ENCODE data around the gene GABBR2.

Gene GABBR2

GRCh38 chr9:98740226-98740881 lies 31.6 kb upstream of the GABBR2 start:
- H3K4me2 ChIP-seq (ENCODE audit: low read length): no peak overlapping the region
- no peaks in the 10 kb centered on the region for H3F3A ChIP-seq (ENCODE audit: control insufficient read depth, insufficient read depth)
- no peaks in the 10 kb centered on the region for H3K4me1 ChIP-seq (ENCODE audit: control insufficient read depth, low read length)
- H3K27ac ChIP-seq (ENCODE audit: low read depth, low read length): no peak overlapping the region
- no peaks in the 10 kb centered on the region for H3K9me3 ChIP-seq (ENCODE audit: control insufficient read depth, insufficient read depth, low read length)
- TF ChIP-seq, protein P1, sequence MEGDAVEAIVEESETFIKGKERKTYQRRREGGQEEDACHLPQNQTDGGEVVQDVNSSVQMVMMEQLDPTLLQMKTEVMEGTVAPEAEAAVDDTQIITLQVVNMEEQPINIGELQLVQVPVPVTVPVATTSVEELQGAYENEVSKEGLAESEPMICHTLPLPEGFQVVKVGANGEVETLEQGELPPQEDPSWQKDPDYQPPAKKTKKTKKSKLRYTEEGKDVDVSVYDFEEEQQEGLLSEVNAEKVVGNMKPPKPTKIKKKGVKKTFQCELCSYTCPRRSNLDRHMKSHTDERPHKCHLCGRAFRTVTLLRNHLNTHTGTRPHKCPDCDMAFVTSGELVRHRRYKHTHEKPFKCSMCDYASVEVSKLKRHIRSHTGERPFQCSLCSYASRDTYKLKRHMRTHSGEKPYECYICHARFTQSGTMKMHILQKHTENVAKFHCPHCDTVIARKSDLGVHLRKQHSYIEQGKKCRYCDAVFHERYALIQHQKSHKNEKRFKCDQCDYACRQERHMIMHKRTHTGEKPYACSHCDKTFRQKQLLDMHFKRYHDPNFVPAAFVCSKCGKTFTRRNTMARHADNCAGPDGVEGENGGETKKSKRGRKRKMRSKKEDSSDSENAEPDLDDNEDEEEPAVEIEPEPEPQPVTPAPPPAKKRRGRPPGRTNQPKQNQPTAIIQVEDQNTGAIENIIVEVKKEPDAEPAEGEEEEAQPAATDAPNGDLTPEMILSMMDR (IDR thresholded peaks at IDR 0.05; ENCODE audit: low read depth, low read length, poor library complexity, severe bottlenecking): no peak
- TF ChIP-seq EZH2phosphoT487 (IDR thresholded peaks at IDR 0.05; ENCODE audit: borderline replicate concordance, low read length): no peak
- H3K79me2 ChIP-seq (ENCODE audit: control insufficient read depth, low read length): no peaks in the 10 kb centered on the region
- no peaks in the 10 kb centered on the region for H4K20me1 ChIP-seq (ENCODE audit: control insufficient read depth, insufficient read depth, low read depth, low read length)
- H3K27me3 ChIP-seq (ENCODE audit: control insufficient read depth, low read length): no peaks in the 10 kb centered on the region
- no peak overlapping the region for H3K4me3 ChIP-seq (ENCODE audit: low read length)
- H3K9me2 ChIP-seq (replicated peaks; ENCODE audit: control insufficient read depth, low read length): no peaks in the 10 kb centered on the region
- H3K36me3 ChIP-seq (ENCODE audit: control insufficient read depth, low read length): no peaks in the 10 kb centered on the region

DNA sequence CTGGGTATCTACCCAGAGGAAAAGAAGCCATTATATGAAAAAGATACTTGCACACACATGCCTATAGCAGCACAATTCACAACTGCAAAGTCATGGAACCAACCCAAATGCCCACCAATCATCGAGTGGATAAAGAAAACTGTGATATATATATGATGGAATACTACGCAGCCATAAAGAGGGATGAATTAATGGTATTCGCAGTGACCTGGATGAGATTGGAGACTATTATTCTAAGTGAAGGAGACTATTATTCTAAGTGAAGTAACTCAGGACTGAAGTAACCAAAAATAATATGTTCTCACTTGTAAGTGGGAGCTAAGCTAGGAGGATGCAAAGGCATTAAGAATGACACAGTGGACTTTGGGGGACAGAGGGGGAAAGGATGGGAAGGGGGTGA lies 30.0 kb upstream of the GABBR2 start:
- Histone ChIP-seq H3K9me2 (replicated peaks; ENCODE audit: control insufficient read depth, low read length) (no peaks in the 10 kb centered on the region), H3K79me2 (ENCODE audit: control insufficient read depth, low read length) (no peaks in the 10 kb centered on the region), H3K4me3 (ENCODE audit: low read length) (no peak overlapping the region), H3F3A (ENCODE audit: control insufficient read depth, insufficient read depth) (no peaks in the 10 kb centered on the region), H4K20me1 (ENCODE audit: control insufficient read depth, insufficient read depth, low read depth, low read length) (no peaks in the 10 kb centered on the region), H3K36me3 (ENCODE audit: control insufficient read depth, low read length) (no peaks in the 10 kb centered on the region), H3K4me1 (ENCODE audit: control insufficient read depth, low read length) (no peaks in the 10 kb centered on the region), H3K4me2 (ENCODE audit: low read length) (no peak overlapping the region), H3K27me3 (ENCODE audit: control insufficient read depth, low read length) (no peaks in the 10 kb centered on the region), H3K9me3 (ENCODE audit: control insufficient read depth, insufficient read depth, low read length) (no peaks in the 10 kb centered on the region), H3K27ac (ENCODE audit: low read depth, low read length) (no peak overlapping the region)
- no peak for TF ChIP-seq EZH2phosphoT487 (IDR thresholded peaks at IDR 0.05; ENCODE audit: borderline replicate concordance, low read length)
- TF ChIP-seq, protein P1 (IDR thresholded peaks at IDR 0.05; ENCODE audit: low read depth, low read length, poor library complexity, severe bottlenecking): no peak

DNA sequence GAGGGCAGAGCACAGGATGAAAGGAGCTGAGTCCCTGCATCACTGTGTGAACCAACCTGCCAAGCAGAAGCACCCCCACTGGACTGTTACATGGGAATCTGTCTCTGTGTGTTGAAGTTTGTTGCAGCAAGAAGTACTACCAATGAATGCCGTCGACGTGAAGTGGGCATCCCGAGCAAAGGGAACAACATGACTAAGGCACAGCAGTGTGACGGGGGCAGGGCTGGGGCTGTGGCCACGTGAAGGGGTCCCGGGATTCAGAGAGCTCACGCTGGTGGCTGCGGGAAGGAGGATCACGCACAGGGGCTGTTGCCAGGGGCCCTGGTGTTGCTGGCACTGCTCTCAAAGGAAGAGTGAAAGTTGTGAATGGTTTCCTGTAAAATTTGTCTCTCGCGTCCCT lies 27.5 kb upstream of the GABBR2 start:
- no peaks in the 10 kb centered on the region for H3K9me2 ChIP-seq (replicated peaks; ENCODE audit: control insufficient read depth, low read length)
- H3K4me2 ChIP-seq (ENCODE audit: low read length): no peak overlapping the region
- no peak for TF ChIP-seq EZH2phosphoT487 (IDR thresholded peaks at IDR 0.05; ENCODE audit: borderline replicate concordance, low read length)
- H3K4me3 ChIP-seq (ENCODE audit: low read length): no peak overlapping the region
- H3K36me3 ChIP-seq (ENCODE audit: control insufficient read depth, low read length): no peaks in the 10 kb centered on the region
- no peaks in the 10 kb centered on the region for H3K9me3 ChIP-seq (ENCODE audit: control insufficient read depth, insufficient read depth, low read length)
- no peaks in the 10 kb centered on the region for H3K27me3 ChIP-seq (ENCODE audit: control insufficient read depth, low read length)
- no peaks in the 10 kb centered on the region for H3F3A ChIP-seq (ENCODE audit: control insufficient read depth, insufficient read depth)
- no peaks in the 10 kb centered on the region for H4K20me1 ChIP-seq (ENCODE audit: control insufficient read depth, insufficient read depth, low read depth, low read length)
- no peaks in the 10 kb centered on the region for H3K4me1 ChIP-seq (ENCODE audit: control insufficient read depth, low read length)
- H3K79me2 ChIP-seq (ENCODE audit: control insufficient read depth, low read length): no peaks in the 10 kb centered on the region
- no peak overlapping the region for H3K27ac ChIP-seq (ENCODE audit: low read depth, low read length)

- no peak for TF ChIP-seq EZH2phosphoT487 (IDR thresholded peaks at IDR 0.05; ENCODE audit: borderline replicate concordance, low read length)
- TF ChIP-seq, protein P1 (IDR thresholded peaks at IDR 0.05; ENCODE audit: low read depth, low read length, poor library complexity, severe bottlenecking): no peak
- H3K36me3 ChIP-seq (ENCODE audit: control insufficient read depth, low read length): no peaks in the 10 kb centered on the region
- H3K9me3 ChIP-seq (ENCODE audit: control insufficient read depth, insufficient read depth, low read length): no peaks in the 10 kb centered on the region
- no peak overlapping the region for H3K4me2 ChIP-seq (ENCODE audit: low read length)
- no peaks in the 10 kb centered on the region for H3K27me3 ChIP-seq (ENCODE audit: control insufficient read depth, low read length)
- H3K4me1 ChIP-seq (ENCODE audit: control insufficient read depth, low read length): no peaks in the 10 kb centered on the region
- no peak overlapping the region for H3K4me3 ChIP-seq (ENCODE audit: low read length)
- H3K27ac ChIP-seq (ENCODE audit: low read depth, low read length): no peak overlapping the region
- no peaks in the 10 kb centered on the region for H3F3A ChIP-seq (ENCODE audit: control insufficient read depth, insufficient read depth)
- H3K79me2 ChIP-seq (ENCODE audit: control insufficient read depth, low read length): no peaks in the 10 kb centered on the region
- H4K20me1 ChIP-seq (ENCODE audit: control insufficient read depth, insufficient read depth, low read depth, low read length): no peaks in the 10 kb centered on the region
- no peaks in the 10 kb centered on the region for H3K9me2 ChIP-seq (replicated peaks; ENCODE audit: control insufficient read depth, low read length)
Observed at GRCh38 chr9:98732801-98733200, 24.1 kb upstream of the GABBR2 start.
